ELR (cell line): ENCODE results near the gene MOCS2.
"Not testable (repeated sequence)": the region's sequence is repeated elsewhere in the genome, so short reads cannot be mapped to it uniquely, and the experiment has no call there.

Source experiments
- DNase-seq: peaks from one replicate; pipeline ENCODE4 v3.0.0-alpha.2; 2015; ENCODE audit warnings: low read depth

The MOCS2 gene

GRCh38 chr5:53109443-53110127 lies at the start of gene MOCS2:
Gene MOCS2, minus strand, starts transcription at chr5:53109757. Its CDS starts 2,583 bp downstream, at chr5:53107174.
- DNase-seq = peak; percentile 93

- peak; percentile 76 for DNase-seq
Measured at GRCh38 chr5:53151713-53152458, 42.3 kb upstream of the MOCS2 start.

GRCh38 chr5:53133020-53133419 lies 23.5 kb upstream of the MOCS2 start:
- no peak for DNase-seq

- DNase-seq = peak; percentile 37
Measured at GRCh38 chr5:53130266-53130665, 20.7 kb upstream of the MOCS2 start.

GRCh38 chr5:53128481-53128880 lies 18.9 kb upstream of the MOCS2 start:
- DNase-seq = no peak

GRCh38 chr5:53127107-53127506 lies 17.6 kb upstream of the MOCS2 start:
- no peak for DNase-seq

- DNase-seq = peak; percentile 80
Measured at GRCh38 chr5:53126521-53126920, 17.0 kb upstream of the MOCS2 start.

GRCh38 chr5:53123702-53124101 lies 14.1 kb upstream of the MOCS2 start:
- DNase-seq = peak; percentile 60

- DNase-seq = no peak
Measured at GRCh38 chr5:53120165-53120564, 10.6 kb upstream of the MOCS2 start.

- no peak for DNase-seq
Measured at GRCh38 chr5:53118879-53119278, 9.3 kb upstream of the MOCS2 start.

GRCh38 chr5:53116597-53116996 lies 7.0 kb upstream of the MOCS2 start:
- DNase-seq = no peak

- DNase-seq = peak; percentile 58
Measured at GRCh38 chr5:53114988-53115387, 5.4 kb upstream of the MOCS2 start.

GRCh38 chr5:53113947-53114346 lies 4.4 kb upstream of the MOCS2 start:
- DNase-seq = no peak

GRCh38 chr5:53112909-53113308 lies 3.4 kb upstream of the MOCS2 start:
- no peak for DNase-seq

- not testable (repeated sequence) for DNase-seq
Measured at GRCh38 chr5:53112307-53112706, 2.8 kb upstream of the MOCS2 start.

- no peak for DNase-seq
Measured at GRCh38 chr5:53111139-53111538, 1.6 kb upstream of the MOCS2 start.

GRCh38 chr5:53110156-53110555 lies 599 bp upstream of the MOCS2 start:
- DNase-seq = no peak

- peak; percentile 33 for DNase-seq
Measured at GRCh38 chr5:53109056-53109442, 508 bp downstream of the MOCS2 start.

GRCh38 chr5:53105611-53106300 lies 3.8 kb downstream of the MOCS2 start:
- DNase-seq = no peak

- DNase-seq = peak; percentile 28
Measured at GRCh38 chr5:53100606-53101005, 9.0 kb downstream of the MOCS2 start.

GRCh38 chr5:53099546-53099945 lies 10.0 kb downstream of the MOCS2 start:
- no peak for DNase-seq

GRCh38 chr5:53095931-53096525 lies 13.5 kb downstream of the MOCS2 start:
- DNase-seq = peak; percentile 67

- no peak for DNase-seq
Measured at GRCh38 chr5:53095217-53095616, 14.3 kb downstream of the MOCS2 start.
